Subcutaneous abdominal adipose tissue (tissue), 5 donors: ENCODE data around the gene SLC27A2.

Experiments used
- H3K27ac ChIP-seq: one replicate; pipeline ENCODE4 v1.7.0; 2013; ENCODE audit warnings: low read depth, mild to moderate bottlenecking, inconsistent platforms, low read length, moderate library complexity
- H3K27me3 ChIP-seq, 5 donors: one replicate each; pipeline ENCODE4 v1.7.0; 2013; ENCODE audit warnings: low read length in 5 of 5, inconsistent platforms in 1 of 5; ENCODE audit not compliant: control insufficient read depth in 5 of 5, insufficient read depth in 4 of 5
- H3K36me3 ChIP-seq, 5 donors: one replicate each; pipeline ENCODE4 v1.7.0; 2013; ENCODE audit warnings: low read length in 5 of 5; ENCODE audit not compliant: control insufficient read depth in 5 of 5, insufficient read depth in 5 of 5
- H3K4me1 ChIP-seq, 5 donors: one replicate each; pipeline ENCODE4 v1.7.0; 2013; ENCODE audit warnings: low read length in 5 of 5, mild to moderate bottlenecking in 3 of 5, moderate library complexity in 1 of 5; ENCODE audit not compliant: control insufficient read depth in 5 of 5, insufficient read depth in 5 of 5
- H3K4me3 ChIP-seq, 5 donors: one replicate each; pipeline ENCODE4 v1.7.0; 2013; ENCODE audit warnings: low read length in 5 of 5, low read depth in 1 of 5
- H3K9ac ChIP-seq, 5 donors: one replicate each; pipeline ENCODE4 v1.7.0; 2013; ENCODE audit warnings: low read length in 5 of 5, mild to moderate bottlenecking in 4 of 5, moderate library complexity in 3 of 5
- H3K9me3 ChIP-seq, 5 donors: one replicate each; pipeline ENCODE4 v1.7.0; 2013; ENCODE audit warnings: low read length in 5 of 5; ENCODE audit not compliant: control insufficient read depth in 5 of 5
- donor health status: healthy.
- donor health status: healthy.
- donor health status: healthy.
- donor health status: healthy.
- donor health status: healthy.

SLC27A2 gene

GRCh38 chr15:50180582-50180981, 1.4 kb upstream of the SLC27A2 start:
- Histone ChIP-seq H3K36me3 (no peaks in the 10 kb centered on the region), H3K9me3 (no peaks in the 10 kb centered on the region), H3K27me3 (peaks cover 0 to 24% (median 11%) of the 10 kb centered on the region in 5 donors), H3K9ac (no peak overlapping the region), H3K4me1 (peaks cover 0 to 21% (median 15%) of the 10 kb centered on the region in 5 donors), H3K4me3 (no peak overlapping the region), H3K27ac (no peak overlapping the region)

GRCh38 chr15:50181201-50181968, 611 bp upstream of the SLC27A2 start:
- H3K4me1 ChIP-seq = peaks cover 0 to 21% (median 15%) of the 10 kb centered on the region in 5 donors
- H3K27ac ChIP-seq = no peak overlapping the region
- H3K9ac ChIP-seq = no peak overlapping the region
- no peaks in the 10 kb centered on the region for H3K9me3 ChIP-seq
- peaks cover 0 to 24% (median 11%) of the 10 kb centered on the region in 5 donors for H3K27me3 ChIP-seq
- peak overlapping the region; percentile 33 to 78 (median 77) for H3K4me3 ChIP-seq
- H3K36me3 ChIP-seq = no peaks in the 10 kb centered on the region

GRCh38 chr15:50182219-50183013, 420 bp downstream of the SLC27A2 start:
- H3K4me1 ChIP-seq = peaks cover 0 to 21% (median 15%) of the 10 kb centered on the region in 5 donors
- H3K9me3 ChIP-seq = no peaks in the 10 kb centered on the region
- H3K27ac ChIP-seq = no peak overlapping the region
- H3K9ac ChIP-seq = peak overlapping the region in 2 of 5 donors; percentile 7 to 39
- peak overlapping the region; percentile 32 to 78 (median 77) for H3K4me3 ChIP-seq
- H3K27me3 ChIP-seq = peaks cover 0 to 24% (median 11%) of the 10 kb centered on the region in 5 donors
- H3K36me3 ChIP-seq = no peaks in the 10 kb centered on the region

- no peak overlapping the region for H3K9ac ChIP-seq
- H3K4me1 ChIP-seq = peaks cover 0 to 21% (median 15%) of the 10 kb centered on the region in 5 donors
- H3K36me3 ChIP-seq = no peaks in the 10 kb centered on the region
- H3K4me3 ChIP-seq = peak overlapping the region in 4 of 5 donors; percentile 32 to 78 (median 77)
- peaks cover 0 to 24% (median 11%) of the 10 kb centered on the region in 5 donors for H3K27me3 ChIP-seq
- no peaks in the 10 kb centered on the region for H3K9me3 ChIP-seq
- no peak overlapping the region for H3K27ac ChIP-seq
Observed at GRCh38 chr15:50183112-50183794, 1.3 kb downstream of the SLC27A2 start.

GRCh38 chr15:50184863-50185504, 3.0 kb downstream of the SLC27A2 start:
- peaks cover 0 to 24% (median 11%) of the 10 kb centered on the region in 5 donors for H3K27me3 ChIP-seq
- no peaks in the 10 kb centered on the region for H3K36me3 ChIP-seq
- no peaks in the 10 kb centered on the region for H3K9me3 ChIP-seq
- H3K27ac ChIP-seq = no peak overlapping the region
- no peak overlapping the region for H3K9ac ChIP-seq
- H3K4me3 ChIP-seq = no peak overlapping the region
- peaks cover 0 to 21% (median 16%) of the 10 kb centered on the region in 5 donors for H3K4me1 ChIP-seq

- H3K36me3 ChIP-seq = no peaks in the 10 kb centered on the region
- no peak overlapping the region for H3K4me3 ChIP-seq
- H3K4me1 ChIP-seq = peaks cover 0 to 21% (median 16%) of the 10 kb centered on the region in 5 donors
- H3K27ac ChIP-seq = no peak overlapping the region
- H3K9ac ChIP-seq = no peak overlapping the region
- peaks cover 0 to 20% (median 11%) of the 10 kb centered on the region in 5 donors for H3K27me3 ChIP-seq
- no peaks in the 10 kb centered on the region for H3K9me3 ChIP-seq
Observed at GRCh38 chr15:50186090-50186489, 4.1 kb downstream of the SLC27A2 start.

GRCh38 chr15:50186752-50187151, 4.8 kb downstream of the SLC27A2 start:
- Histone ChIP-seq H3K36me3 (no peaks in the 10 kb centered on the region), H3K27me3 (peaks cover 0 to 15% (median 9%) of the 10 kb centered on the region in 5 donors), H3K4me1 (peaks cover 0 to 20% (median 15%) of the 10 kb centered on the region in 5 donors), H3K9me3 (no peaks in the 10 kb centered on the region), H3K4me3 (no peak overlapping the region), H3K27ac (no peak overlapping the region), H3K9ac (no peak overlapping the region)

- Histone ChIP-seq H3K9me3 (no peaks in the 10 kb centered on the region), H3K36me3 (no peaks in the 10 kb centered on the region), H3K27ac (no peak overlapping the region), H3K9ac (no peak overlapping the region), H3K4me1 (peaks cover 0 to 12% (median 9%) of the 10 kb centered on the region in 5 donors), H3K27me3 (peaks cover 0 to 8% (median 4%) of the 10 kb centered on the region in 5 donors), H3K4me3 (no peak overlapping the region)
Observed at GRCh38 chr15:50187525-50187924, 5.5 kb downstream of the SLC27A2 start.

- no peak overlapping the region for H3K9ac ChIP-seq
Observed at GRCh38 chr15:50187997-50188396, 6.0 kb downstream of the SLC27A2 start.

More at GRCh38 chr15:50187997-50188396, 6.0 kb downstream of the SLC27A2 start:
- Histone ChIP-seq H3K27me3 (peaks cover 0 to 3% (median 0%) of the 10 kb centered on the region in 5 donors), H3K9me3 (no peaks in the 10 kb centered on the region), H3K4me1 (peaks cover 0 to 7% (median 5%) of the 10 kb centered on the region in 5 donors), H3K36me3 (no peaks in the 10 kb centered on the region), H3K4me3 (no peak overlapping the region), H3K27ac (no peak overlapping the region)
